Superior temporal gyrus (tissue), 1 donor: ENCODE measurements around the gene LRP5.
"Not testable (repeated sequence)": the region's sequence is repeated elsewhere in the genome, so short reads cannot be mapped to it uniquely, and the experiment has no call there.

Experiments used
- DNase-seq: peaks from one replicate; pipeline ENCODE4 v3.0.0-alpha.2; 2016; ENCODE audit errors: extremely low spot score

The LRP5 gene

DNA sequence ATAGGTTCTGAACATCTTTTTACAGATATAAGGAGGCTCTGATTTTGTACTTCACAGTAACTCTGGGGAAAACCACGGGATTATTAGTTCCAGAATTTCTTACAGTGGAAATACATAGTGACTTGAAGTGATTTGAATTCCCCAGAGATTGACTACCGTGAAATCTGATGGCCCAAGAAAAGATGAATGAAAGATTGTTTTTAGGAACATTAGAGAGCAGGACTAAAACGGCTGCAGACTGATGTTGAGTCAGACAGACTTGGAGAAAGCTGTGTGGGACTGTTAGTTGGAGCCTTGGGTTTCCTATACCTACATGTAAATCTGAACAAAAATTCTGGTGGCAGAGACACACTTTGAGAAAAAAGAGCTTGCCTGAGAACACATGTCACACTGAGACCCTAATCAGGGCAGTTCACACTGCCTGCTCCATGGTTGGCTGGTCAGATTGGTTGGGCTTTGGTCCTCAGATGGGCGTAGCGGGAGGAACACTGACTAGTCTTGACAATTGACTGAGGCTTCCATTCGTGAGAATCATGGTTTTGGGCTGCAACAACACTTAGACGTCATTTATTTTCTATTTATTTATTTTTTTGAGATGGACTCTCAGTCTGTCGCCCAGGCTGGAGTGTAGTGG, 154.9 kb downstream of the LRP5 start:
- DNase-seq, result no peak

DNA sequence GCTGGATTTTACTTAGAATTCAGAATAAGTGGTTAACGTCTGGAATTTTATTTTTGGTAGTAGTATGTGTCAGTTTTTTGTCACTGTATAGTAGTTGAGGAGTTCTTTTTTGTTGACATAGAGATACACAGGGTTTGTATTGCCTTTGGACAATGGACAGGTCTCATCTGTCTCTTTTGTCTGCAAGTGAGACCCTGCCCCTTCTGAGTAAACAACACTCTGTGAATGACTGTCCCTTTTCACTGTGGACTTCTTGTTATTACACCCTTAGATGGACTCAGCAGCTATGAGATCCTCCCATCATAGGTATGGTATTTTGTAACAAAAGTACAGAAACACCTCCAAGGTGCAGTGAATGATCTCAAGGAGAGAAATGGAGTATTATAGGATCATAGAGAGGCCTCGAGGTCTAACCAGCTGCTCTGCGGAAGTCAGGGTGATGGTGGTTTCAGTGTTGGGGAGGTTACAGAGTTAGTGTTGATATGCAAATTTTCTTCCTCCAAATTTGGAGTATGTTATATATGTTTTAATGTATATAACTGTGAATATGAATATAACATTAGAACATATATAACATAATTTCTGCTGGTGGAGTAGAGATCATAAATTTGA, 155.9 kb downstream of the LRP5 start:
- no peak for DNase-seq

- no peak for DNase-seq
These were observed 156.7 kb downstream of the LRP5 start for GRCh38 chr11:68469122-68469521.

DNA sequence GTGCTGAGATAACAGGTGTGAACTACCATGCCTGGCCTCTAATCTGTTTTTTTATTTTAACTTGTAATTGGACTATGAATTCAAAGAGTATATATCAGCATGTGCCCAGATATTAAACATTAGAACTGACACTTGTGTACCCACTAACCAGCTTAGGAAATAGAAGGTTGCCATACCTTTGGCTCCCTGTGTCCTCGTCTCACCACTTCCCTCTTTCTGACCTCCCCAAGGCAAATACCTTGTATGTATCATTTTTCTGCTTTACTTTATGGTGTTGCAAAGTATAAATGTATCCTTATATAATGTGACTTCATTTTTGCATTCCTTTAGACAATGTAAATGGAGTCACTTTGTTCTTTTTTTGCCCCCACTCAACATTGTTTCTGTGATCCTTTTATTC, 157.3 kb downstream of the LRP5 start:
- no peak for DNase-seq

GRCh38 chr11:68470304-68470811, 158.0 kb downstream of the LRP5 start:
- DNase-seq, result no peak

DNA sequence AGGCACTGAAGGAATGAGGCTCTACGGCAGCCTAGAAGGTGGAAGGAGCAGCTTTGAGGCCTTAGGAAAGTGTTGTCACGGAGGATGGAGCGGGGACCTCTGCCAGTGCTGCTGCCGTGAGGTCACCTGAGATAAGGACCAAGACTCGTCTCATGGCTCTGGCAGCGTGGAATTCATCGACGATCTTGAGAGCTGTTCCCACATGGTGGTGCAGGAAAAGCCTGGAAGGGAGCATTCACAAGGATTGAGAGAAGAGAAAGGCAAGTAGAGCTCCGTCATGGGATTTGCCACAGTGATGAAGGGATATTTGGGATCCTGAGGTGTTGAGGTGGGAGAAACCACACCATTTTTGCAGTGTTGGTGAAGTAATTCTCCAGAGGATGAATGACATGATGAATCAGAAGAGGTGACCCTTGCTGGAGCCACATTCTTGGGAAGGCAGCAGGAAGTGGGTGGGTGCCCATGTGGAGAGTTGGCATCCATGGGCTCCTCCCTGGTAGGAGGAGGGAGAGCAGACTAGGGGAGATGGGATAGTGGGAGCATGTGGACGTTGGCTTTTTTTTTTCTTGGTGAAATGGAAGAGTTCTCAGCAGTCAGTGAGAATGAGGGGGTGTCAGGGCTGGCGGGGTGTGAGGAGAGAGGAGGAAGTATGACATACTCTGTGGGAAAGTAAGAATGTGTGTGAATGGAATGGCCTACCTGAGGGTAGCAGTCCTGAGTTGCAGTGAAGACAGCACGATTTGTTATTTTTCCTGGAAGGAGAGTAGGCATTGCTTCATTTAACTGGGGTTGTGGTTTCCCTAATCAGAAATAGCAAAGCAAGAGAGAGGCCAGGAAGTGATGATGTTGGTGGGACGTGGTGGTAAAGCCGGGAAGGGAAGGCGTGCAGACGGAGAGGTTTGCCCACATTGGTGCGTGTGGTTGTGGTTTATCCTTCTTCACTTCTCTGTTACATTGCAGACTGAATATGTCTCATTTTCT, 159.3 kb downstream of the LRP5 start:
- DNase-seq, result no peak

DNA sequence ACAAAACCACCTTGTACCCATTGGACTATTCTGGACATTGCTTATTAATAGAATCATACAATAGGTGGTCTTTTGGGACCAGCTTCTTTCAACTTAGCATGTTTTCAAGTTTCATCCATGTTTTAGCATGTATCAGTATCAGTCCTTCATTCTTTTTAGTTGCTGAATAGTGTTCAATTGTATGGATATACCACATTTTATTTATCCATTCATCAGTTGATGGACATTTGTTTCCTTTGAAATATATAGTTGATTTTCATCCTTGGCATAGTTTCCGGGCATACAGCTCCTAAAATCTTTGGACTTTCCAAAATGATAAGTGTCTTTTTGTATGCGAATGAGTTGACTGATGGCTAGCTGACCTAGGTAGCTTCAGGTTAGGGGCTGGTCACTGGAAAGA, 160.4 kb downstream of the LRP5 start:
- no peak for DNase-seq

- no peak for DNase-seq
These were observed 161.3 kb downstream of the LRP5 start for GRCh38 chr11:68473693-68474092.

DNA sequence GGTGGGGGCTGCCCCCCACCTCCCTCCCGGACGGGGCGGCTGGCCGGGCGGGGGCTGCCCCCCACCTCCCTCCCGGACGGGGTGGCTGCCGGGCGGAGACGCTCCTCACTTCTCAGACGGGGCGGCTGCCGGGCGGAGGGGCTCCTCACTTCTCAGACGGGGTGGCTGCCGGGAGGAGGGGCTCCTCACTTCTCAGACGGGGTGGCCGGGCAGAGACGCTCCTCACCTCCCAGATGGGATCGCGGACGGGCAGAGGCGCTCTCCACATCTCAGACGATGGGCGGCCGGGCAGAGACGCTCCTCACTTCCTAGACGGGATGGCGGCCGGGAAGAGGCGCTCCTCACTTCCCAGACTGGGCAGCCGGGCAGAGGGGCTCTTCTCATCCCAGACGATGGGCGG, 163.2 kb downstream of the LRP5 start:
- not testable (repeated sequence) for DNase-seq

DNA sequence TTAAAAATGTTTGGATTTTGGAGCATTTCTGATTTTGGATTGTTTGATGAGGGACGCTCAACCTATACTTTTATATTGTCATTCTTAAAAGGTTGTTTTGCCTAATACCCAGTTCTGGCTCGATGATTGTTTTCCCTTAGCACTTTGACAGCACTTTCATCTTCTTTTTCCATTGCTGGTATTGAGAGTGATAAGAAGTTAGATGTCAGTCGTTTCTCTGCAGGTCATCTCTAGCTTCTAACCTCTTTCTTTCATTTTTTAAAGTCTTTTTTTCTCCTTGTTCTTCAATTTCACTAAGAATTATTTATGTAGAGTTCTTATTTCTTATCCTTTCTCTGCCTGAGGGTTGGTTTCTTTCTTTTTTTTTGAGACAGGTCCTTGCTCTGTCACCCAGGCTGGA, 167.0 kb downstream of the LRP5 start:
- no peak for DNase-seq

DNA sequence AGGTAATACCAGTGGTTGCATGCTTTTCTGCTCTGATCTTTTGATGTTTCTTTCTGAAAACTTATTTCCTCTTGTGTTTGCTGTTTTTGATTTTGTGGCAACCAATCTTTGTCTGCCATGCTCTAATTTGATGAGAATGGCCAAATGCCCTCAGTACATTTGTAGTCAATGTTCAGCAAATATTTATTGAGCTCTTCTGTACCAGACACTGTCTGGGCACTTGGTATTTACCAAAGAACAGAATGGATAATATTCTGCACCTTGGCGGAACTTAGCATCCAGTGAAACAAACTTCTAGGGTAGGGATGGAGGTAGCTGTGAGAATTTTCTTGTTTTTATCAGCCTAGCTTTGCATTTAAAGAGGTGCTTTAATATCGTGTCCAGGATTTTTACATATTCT, 167.8 kb downstream of the LRP5 start:
- no peak for DNase-seq

GRCh38 chr11:68480852-68481510, 168.6 kb downstream of the LRP5 start:
- DNase-seq, result no peak

DNA sequence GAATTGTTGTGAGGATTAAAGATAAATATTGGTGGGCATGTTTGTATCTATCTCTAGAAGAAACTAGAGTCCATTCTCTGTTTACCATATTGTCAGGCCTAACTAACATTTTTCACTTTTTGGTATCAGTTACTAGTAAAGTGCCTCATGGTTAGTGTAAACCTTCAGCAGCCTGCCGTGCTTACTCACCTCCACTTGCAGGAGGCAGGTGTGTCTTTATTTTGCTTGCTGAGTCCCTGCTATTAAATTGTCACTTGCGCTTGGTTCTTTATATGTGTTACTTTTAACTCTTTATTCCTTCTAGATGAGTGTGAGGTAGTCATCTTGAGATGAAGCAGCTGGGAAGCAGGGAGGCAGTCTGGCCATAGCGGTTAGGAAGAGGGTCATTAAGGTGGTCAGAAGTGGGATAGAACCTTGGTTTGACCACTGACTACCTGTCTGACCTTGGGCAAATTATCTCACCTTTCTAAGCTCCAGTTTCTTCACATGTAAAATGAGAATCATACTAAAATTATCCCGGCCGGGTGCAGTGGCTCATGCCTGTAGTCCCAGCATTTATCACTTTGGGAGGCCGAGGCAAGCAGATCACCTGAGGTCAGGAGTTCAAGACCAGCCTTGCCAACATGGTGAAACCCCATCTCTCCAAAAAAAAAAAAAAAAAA, 169.3 kb downstream of the LRP5 start:
- DNase-seq, result no peak

GRCh38 chr11:68488623-68489022, 176.2 kb downstream of the LRP5 start:
- no peak for DNase-seq

GRCh38 chr11:68495220-68495729, 182.9 kb downstream of the LRP5 start:
- no peak for DNase-seq

DNA sequence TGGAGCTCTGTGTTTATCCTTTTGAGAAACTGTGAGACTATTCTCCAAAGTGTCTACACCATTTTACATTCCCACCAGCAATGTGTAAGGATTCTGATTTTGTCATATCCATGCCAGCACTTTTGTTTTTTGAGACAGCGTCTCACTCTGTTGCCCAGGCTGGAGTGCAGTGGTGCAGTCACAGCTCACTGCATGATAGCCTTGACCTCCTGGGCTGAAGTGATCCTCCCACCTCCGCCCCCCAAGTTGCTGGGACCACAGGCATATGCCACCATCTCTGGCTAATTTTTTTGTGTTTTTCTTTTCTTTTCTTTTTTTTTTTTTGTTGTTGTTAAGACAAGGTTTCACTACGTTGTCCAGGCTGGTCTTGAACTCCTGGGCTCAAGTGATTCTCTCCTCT, 183.5 kb downstream of the LRP5 start:
- DNase-seq, result no peak

GRCh38 chr11:68497761-68498160, 185.4 kb downstream of the LRP5 start:
- no peak for DNase-seq

DNA sequence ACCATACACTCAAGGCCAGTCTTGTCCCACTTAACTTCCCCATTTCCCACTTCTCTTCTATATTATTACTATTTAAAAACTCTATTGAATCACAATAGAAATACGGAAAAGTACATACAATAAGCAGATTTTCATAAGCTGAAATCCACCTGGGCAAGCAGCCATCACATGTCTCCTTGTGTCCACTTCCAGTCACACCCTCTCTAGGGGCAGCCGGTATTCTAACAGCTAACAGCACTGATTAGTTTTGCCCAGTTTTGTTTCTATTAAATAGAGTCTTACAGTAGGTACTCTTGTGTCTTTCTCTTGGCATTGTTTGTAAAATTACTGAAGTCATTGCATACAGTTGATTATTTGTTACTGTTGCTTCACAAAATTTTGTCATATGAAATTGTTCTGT, 185.9 kb downstream of the LRP5 start:
- DNase-seq, result no peak
